ENCODE measurements around the gene SECTM1.

- TF ChIP-seq, protein P1, sequence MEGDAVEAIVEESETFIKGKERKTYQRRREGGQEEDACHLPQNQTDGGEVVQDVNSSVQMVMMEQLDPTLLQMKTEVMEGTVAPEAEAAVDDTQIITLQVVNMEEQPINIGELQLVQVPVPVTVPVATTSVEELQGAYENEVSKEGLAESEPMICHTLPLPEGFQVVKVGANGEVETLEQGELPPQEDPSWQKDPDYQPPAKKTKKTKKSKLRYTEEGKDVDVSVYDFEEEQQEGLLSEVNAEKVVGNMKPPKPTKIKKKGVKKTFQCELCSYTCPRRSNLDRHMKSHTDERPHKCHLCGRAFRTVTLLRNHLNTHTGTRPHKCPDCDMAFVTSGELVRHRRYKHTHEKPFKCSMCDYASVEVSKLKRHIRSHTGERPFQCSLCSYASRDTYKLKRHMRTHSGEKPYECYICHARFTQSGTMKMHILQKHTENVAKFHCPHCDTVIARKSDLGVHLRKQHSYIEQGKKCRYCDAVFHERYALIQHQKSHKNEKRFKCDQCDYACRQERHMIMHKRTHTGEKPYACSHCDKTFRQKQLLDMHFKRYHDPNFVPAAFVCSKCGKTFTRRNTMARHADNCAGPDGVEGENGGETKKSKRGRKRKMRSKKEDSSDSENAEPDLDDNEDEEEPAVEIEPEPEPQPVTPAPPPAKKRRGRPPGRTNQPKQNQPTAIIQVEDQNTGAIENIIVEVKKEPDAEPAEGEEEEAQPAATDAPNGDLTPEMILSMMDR (conservative IDR thresholded peaks at IDR 0.05; ENCODE audit: low read depth, low read length) = no peak
- no peak for TF ChIP-seq EZH2phosphoT487 (IDR thresholded peaks at IDR 0.05; ENCODE audit: borderline replicate concordance, low read length)
- no peak for TF ChIP-seq EZH2 (IDR thresholded peaks at IDR 0.05; ENCODE audit: low read length, unreplicated experiment)
These were observed 31.0 kb downstream of the SECTM1 start for GRCh38 chr17:82302568-82302963.

Data from PC-3 (cell line).